Activated CD4-positive, alpha-beta T cell treated with anti-CD3 and anti-CD28 coated beads for 48 hours (primary cell): ENCODE measurements around the gene MCF2.
"Not testable (repeated sequence)": the region's sequence is repeated elsewhere in the genome, so short reads cannot be mapped to it uniquely, and the experiment has no call there.

Source experiments
- DNase-seq: peaks from one replicate; pipeline ENCODE4 v3.0.0-alpha.2; 2020

Gene MCF2, protein sequence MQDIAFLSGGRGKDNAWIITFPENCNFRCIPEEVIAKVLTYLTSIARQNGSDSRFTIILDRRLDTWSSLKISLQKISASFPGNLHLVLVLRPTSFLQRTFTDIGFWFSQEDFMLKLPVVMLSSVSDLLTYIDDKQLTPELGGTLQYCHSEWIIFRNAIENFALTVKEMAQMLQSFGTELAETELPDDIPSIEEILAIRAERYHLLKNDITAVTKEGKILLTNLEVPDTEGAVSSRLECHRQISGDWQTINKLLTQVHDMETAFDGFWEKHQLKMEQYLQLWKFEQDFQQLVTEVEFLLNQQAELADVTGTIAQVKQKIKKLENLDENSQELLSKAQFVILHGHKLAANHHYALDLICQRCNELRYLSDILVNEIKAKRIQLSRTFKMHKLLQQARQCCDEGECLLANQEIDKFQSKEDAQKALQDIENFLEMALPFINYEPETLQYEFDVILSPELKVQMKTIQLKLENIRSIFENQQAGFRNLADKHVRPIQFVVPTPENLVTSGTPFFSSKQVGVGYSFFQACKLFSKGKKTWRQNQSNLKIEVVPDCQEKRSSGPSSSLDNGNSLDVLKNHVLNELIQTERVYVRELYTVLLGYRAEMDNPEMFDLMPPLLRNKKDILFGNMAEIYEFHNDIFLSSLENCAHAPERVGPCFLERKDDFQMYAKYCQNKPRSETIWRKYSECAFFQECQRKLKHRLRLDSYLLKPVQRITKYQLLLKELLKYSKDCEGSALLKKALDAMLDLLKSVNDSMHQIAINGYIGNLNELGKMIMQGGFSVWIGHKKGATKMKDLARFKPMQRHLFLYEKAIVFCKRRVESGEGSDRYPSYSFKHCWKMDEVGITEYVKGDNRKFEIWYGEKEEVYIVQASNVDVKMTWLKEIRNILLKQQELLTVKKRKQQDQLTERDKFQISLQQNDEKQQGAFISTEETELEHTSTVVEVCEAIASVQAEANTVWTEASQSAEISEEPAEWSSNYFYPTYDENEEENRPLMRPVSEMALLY

DNA sequence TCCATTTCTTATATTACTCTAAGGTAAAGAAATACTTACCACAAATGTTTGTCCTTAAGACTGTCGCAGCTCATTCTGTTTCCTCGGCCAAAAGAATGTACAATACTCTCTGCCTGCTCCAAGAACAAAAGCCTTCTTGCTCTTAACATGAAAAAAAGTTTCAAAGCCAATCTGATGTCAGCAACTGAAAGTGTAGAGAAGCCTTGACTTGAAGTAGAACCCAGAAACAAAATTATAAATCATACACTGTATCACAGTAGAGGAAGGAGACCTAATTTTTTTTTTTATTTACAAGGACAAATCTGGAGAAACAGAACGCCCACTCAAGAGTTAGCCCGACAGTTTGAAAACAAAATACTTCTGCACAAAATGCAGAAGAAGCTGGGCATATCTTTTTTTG is at the start of gene MCF2:
Gene MCF2, minus strand, starts transcription at position 101 of the 400 bp plus-strand sequence. CDS start 56,423 bp downstream, outside the sequence.
- DNase-seq: no peak

DNA sequence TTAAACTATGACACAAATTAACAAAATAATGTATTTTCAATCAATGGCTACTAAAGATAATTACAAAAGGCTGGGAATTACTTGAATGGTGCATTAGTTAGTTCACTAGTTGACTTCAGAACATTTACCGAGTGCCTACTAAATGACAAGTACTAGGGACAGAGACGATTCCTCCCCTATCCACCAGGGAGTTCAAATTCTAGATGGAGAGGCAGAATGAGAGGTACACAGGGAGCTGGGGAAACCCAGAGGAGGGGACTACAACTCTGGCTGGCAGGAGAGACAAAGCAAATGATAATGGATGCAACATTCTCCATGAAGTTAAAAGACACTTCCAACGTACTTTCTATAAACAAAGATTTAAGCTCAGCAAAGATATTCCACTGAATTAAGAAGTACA is 43.1 kb upstream of the MCF2 start:
- DNase-seq: no peak

DNA sequence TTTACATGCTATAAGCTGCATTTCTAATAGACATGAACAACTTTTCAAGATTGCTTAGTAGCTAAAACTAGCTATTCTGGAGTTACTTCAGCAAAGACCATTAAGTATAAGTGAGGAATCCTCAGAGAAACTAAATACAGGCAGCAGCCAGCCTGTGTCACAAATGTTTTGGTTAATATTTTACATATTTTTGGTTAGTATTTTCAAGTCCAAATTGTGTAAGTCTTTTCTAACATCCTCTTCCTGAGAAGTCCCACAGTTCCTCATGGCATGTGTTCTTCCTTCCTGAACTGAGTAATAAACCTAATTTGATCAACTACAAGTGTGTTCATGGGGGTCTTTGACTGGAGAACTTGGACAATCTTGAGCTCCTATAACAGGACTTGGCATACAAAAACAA is 42.4 kb upstream of the MCF2 start:
- no peak for DNase-seq

DNA sequence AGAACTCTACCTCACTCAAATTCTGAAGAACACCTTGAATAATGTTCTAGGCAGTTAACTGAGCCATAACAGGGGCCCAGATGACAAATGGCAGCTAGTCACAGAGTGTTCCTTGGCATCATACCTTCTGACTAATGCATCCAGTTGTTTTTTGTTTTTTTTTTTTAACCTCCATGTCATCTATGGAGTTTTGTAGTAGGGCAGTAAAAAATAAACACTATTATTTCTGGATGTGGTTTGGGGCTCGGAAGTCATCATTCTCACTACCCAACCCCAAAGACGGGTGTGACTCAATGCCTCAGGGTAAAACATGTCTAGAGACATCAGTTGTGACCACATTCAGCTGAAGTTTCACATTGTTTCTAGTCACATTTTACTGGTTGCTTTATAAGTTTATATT is 31.2 kb upstream of the MCF2 start:
- peak; percentile 26 for DNase-seq

DNA sequence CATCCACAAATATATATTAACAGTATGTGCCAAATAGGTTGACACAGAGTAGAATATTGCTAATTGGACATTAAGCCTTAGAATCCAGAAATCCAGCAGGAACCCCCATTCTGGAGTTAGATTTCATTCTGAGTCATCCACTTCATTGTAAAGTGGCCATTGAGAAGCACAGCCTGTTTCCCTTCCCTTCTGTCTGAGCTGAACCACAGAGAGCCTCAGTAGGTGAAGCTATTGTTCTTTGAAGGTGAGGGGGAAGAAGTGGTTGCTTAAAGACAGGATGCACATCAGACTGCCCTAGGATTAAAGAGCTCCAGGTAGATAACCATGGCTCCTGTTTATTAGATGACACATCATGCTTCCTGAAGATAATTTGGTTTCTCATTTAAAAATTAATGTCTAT is 30.6 kb upstream of the MCF2 start:
- no peak for DNase-seq

DNA sequence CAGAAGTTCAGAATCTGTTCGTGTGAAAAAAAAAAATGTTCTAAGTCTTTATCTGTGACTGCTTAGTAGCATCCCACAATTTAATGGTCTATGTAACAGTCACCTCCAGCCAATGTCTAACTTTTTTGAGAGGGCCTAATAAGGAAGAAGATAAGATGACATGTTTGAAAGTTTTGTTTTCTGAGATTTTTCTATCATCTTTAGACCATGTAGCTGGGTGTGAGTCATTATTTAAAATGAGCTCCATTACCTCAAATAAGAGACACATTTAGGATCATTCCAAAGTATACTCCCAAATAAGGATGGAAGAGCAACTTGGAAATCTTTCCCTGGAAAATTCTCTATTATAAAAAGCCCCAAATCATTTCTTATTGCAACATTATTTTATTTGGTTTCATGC is 28.2 kb upstream of the MCF2 start:
- no peak for DNase-seq

DNA sequence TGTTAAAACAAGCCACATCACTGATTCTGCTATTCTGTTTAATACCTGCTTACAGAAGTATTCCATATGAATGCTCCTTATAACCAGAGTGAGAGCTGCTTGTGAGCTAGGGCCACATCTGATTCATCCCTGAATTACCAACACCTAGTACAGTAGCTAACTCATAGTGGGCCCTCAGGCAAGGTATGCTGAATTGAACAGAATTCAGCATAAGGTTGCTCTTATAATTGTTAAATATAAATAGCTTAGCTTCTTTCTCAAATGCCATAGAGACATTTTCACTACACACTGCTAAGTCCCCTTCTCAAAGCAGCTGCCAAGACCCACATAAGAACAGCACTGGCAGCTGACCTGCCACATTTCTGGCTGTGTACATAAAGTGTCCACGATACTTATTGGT is 27.0 kb upstream of the MCF2 start:
- no peak for DNase-seq

DNA sequence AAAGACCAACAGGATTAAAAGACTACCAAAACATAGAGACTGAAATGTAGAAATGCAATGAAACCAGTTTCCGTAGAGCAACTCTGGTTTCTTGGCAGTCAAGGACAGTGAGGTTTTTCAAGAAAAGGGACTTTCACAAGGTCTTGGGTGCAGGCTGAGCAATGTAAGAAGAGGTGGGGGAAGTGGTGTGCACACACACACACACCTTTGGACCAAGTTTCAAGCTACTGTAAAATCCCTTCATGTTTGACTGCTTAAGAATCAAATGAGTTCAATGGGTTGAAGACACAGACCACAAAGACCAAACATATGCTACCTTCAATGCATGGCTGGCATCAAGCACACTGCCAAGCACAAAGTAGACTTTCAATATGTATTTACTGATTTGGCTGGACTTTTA is 17.8 kb upstream of the MCF2 start:
- no peak for DNase-seq

DNA sequence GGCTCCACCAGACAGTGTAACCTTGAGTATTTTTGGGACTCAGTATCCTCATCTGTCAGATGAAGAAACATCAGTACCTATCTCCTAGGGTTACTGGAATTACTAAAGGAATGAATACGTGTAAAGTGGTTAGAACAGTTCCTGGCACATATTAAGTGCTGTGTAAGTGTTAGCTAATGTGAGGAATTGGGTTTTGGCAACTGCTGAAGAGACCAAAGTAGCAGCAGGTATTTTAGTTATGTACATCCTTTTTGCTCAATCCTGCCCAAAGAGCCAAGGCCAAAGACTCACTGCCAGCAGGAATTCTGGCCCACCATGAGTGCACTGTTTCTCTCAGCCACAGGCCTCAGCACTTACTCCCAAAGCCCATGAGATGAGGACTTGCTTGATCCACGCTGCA is 16.7 kb upstream of the MCF2 start:
- DNase-seq: no peak

DNA sequence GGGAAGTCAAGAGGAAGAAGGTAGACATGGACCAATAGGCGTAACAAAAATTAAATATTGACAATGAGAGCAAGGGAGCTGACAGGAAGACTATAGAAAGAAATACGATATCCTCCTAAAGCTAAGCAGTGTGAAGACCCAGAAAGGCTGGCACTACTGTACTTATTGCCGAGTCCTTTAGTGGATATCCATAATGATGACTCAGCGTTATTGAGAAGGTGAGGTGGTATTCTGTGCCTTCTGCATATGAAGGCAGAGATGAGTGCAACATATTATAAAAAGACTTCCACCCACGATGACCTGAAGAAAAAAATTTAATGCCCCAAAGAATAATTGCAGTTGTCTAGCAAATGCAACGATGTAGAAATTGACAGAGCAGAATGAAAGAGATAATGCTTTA is 13.0 kb upstream of the MCF2 start:
- no peak for DNase-seq

DNA sequence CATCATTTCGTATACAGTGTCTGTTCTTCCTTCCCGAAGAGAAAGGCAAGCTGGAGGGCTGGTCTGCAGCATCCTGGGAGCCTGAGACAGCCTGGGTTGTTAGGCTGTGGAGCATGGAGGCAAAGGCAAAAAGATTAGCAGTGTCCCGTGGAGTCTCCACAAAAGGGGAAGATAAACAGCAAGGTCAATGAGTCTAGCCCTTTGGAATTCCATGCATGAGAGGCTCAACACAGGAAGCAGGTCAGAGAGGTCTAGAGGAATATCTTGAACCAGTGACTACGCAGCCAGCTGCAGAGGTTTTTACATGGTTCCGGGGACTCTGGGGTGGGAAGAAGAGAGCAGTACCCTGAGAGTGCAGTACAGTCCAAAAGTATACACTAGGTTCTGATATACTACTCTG is 12.2 kb upstream of the MCF2 start:
- no peak for DNase-seq

DNA sequence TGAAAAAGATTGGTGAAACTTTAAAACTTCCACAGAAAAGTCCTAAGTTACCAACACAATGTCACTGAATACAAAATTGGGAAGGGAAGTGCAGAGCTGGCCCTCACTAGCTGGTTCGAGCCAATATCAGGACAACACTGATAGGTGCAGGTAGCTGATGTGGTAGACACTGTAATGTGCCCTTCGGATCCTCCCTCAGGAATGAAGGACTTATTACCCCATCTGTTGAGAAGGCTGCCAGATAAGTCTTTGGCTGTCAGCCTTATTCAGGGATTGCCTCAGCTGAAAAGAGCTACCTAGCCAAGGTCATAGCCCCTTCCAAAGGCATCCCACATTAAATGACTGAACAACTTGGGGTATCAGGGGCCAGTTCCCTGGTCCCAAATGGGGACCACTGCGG is 5.3 kb downstream of the MCF2 start:
- no peak for DNase-seq

DNA sequence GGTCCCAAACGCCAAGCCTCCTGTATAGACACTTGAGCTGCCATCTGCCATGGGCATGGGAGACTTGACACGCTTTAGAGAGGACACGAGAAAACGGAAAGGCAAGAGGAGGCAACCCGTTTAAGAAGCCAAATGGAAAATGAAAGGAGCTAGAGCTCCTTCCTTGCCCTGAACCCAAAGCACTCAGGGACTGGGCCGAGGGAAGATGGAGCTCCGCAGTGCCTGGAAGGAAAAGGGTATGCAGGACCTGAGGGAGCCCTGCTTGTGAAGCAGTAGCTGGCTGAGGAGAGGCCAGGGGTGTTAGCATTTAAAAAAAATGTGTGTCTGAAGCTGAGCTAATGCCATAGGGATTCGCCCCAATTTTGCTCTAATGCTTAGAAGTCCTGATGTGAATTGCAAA is 15.1 kb downstream of the MCF2 start:
- no peak for DNase-seq

DNA sequence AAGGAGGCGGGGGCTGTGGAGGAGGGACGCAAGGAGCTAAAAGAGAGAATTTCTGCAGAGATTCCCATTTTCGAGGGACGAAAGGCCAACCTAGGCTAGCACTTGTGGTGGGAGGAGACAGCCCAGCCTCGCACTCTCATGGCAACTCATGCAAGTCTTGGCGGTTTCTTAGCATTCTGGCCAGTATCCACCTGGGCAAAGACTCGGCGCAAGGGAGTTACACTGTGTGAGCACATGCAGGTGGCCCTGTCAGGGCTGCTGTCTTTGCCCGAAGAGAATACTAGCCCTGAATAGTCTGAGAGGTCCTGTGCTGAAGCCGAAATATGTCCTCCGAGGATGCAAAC is 15.5 kb downstream of the MCF2 start:
- DNase-seq: no peak

DNA sequence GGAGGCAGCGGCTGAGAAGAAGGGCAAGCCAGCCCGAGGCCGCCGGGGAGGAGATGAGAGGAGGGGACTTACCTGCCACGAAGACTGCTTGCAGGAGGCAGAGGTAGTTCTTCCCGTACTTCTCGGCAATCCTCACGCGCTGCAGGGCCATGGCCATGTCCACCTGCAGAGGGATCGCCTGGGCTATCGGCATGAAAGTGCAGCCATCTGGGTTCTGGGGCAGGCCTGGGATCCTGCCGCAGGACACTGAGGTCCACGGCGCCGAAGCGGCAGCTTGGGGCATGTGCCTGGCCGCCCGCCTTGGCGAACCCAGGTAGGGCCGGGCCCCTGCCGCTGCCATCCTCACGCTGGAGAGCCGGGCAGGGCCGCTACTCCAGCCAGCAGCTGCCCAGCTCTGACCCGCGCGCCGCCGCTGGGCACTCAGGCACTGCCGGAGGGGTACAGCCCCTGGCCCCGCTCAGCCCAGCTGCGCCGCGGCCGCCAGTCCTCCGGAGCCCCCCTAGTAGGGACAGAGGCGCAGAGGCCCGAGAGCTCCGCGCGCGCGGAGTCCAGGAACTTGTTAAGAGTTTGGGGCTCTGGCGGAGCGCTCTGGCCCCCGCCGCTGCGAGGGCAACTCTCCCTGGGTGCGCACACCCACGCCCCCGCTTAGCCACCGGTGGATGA is 16.0 kb downstream of the MCF2 start:
- peak; percentile 2 for DNase-seq

DNA sequence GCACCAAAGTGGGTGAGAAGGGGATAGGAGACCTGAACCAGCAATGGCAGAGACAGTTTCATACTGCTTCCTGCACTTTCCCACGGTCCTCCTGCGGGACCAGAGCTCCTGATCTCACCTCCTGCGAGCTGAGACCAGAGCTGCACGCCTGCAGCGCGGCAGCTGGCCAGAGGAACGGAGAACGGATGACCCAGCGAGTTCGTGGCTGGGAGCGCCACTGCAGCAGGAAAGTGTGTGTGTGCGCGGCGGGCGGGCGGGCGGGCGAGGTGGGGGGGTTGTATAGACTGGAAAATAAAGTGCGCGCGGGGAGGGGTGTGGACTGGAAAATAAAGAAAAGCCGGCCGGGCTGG is 16.5 kb downstream of the MCF2 start:
- no peak for DNase-seq

DNA sequence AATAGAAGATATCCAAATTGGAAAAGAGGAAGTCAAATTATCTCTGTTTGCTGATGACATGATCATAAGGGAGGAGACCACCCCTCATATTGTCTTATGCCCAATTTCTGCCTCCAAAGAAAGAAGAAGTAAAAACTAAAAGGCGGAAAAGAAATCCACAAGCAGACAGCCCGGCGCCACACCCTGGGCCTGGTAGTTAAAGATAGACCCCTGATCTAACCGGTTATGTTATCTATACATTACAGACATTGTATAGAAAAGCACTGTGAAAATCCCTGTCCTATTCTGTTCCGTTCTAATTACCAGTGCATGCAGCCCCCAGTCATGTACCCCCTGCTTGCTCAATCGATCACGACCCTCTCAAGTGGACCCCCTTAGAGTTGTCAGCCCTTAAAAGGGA is 22.8 kb downstream of the MCF2 start:
- not testable (repeated sequence) for DNase-seq

DNA sequence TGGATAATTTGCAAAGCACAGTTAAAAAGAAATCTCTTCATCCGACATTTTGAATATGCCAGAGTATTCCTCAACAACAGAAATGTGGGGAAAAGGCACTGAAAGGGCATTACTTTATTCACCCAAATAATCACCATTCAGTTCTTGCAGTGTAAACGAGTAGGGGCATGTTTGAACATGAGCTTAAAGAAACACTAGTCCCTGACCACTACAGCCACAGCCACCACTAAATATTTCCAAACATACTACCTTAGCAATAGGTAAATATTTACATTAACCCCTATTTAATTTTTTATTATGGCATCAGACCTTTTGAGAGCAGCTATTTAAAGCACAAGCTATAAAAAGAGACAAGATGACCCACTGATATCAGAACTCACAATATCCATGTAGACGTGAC is 27.6 kb downstream of the MCF2 start:
- DNase-seq: no peak

DNA sequence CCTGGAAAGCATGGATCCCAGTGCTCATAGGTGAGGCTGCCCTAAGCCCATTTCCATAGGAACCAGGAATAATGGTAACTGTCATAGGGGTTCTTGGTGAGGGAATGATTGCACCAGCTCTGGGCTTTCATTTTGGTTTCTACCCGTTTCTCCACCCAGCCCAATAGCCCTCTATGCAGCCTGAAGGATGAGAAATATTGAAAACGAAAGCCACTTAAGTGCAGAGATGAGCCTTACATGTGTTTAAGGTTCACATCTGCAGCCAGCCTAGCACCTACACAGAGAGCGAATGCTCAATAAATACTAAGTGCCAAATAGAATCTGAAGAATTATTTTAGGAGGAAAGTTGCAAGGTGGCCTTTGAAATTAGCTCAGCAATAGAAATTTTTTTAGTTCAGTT is 60.4 kb downstream of the MCF2 start:
- DNase-seq: no peak

DNA sequence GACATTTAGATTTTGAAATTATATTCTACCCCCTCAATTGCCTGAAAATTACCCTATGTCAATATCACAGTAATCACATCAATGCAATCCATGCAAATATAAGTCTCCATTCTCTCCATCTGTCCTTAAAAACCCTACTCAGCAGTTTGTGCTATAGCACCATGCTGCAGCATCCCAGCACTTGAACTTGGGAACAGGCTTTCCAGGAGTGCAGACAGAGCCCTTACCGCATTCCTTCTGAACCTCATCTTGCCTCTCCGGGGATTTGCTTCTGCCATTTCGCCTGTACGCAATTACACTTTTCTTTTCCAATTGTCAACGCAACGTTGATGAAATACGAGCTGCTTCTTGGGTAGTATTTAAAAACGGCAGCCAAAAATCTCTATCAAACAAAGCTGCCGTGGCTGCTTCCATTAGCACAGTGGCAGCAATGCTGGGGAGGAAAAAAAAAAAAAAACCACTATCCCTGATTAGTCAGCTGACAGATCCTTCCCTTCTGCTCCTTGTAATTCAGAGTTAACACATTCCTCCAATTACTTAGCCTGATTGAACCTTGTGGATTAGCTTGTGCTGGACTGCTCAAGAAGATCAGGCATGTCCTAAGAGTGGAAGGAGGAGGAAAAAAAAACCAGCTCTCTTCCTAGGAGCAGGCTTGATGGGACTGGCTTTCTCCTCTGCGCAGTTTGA is 65.6 kb downstream of the MCF2 start:
- no peak for DNase-seq

DNA sequence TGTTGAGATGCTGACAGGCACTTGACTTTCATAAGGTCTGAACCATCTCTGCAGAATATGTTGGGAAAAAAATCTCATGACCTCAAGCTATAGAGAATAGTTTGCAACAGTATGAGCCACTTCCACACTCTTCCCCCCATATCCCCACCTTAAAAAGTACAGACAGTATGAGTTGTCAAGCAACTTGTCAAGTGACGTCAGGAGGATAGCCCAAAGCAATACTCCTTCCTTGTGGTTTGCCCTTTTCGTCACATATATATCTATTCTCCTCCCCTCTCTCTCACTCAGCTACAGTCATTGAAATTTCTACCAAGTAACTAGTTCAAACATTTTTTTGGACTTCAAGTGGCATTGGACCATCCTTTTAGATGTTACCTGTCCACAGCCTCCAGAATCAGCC is 67.7 kb downstream of the MCF2 start:
- DNase-seq: no peak

DNA sequence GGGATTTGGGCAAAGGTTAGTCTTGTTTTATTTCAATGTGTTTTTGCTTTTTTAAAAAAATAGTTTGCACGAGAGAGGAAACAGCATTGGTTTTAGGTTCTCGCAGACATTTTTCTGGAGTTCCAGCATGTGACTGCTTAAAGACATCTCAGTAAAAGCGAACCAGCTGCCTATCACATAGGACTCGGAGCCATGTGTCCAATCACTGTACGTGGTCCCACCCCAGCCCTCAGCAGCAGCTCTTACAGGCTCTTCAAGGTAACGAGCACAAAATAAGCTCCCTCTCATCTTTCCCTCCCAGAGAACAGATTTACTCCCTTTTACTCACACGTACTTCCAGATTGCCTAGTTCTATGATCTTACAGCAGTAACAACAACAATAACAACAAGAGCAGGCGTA is 68.7 kb downstream of the MCF2 start:
- DNase-seq: no peak

DNA sequence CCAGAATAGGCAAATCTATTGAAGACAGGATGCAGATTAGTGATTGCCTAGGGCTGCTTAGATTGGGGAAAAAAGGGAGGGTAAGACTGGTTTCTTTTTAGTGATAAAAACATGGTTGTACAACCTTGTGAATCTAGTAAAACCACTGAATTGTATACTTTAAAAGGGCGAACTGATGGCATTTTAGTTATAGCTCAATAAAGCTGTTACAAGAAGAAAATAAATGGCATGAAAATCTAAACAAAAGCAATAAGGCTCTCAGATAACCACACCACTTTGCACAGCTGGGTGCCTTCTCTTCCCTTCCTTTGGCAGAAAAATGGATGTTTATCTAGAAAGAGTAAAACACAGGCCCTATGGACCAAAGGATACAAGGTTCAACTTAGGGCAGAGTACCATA is 107.9 kb downstream of the MCF2 start:
- DNase-seq: no peak
